HepG2 (cell line): ENCODE results near the gene EHBP1. TPM values are rescaled to one million over a fixed set of nuclear protein-coding genes. Genes with fewer than 3 reads are reported as not detected.

Experiments used
- ATAC-seq: fragments of 200-7000 bp; cut with Tn5 transposase; 3 replicates; pipeline ENCODE4 v1.9.1; 2020; ENCODE audit warnings: mild to moderate bottlenecking, moderate library complexity
- BruUV-seq: library from RNA; stranded (reverse); fragments of 400-500 nt; replicated peaks from 2 replicates; lab custom pipeline; 2021; lab: Mats Ljungman, UMichigan
- CTCF ChIA-PET: fragments of 300-600 bp; formaldehyde crosslinking; extraction: SDS; loops from one replicate; lab custom pipeline; 2021; ENCODE audit warnings: low total read pairs, inconsistent platforms, low intra/inter-chr PET ratio; lab: Yijun Ruan, JAX
- POLR2A ChIA-PET: fragments of 350-600 bp; sonication (Branson Sonifier 250); formaldehyde crosslinking; loops from one replicate; lab custom pipeline; 2020; ENCODE audit warnings: antibody characterized with exemption, inconsistent platforms; lab: Yijun Ruan, JAX
- DNase-seq: peaks from one replicate; pipeline ENCODE4 v3.0.0-alpha.2; 2015; ENCODE audit warnings: low spot score
- FAIRE-seq: peaks from 3 replicates; lab custom pipeline; 2011; peaks lifted over from hg19 to GRCh38; lab: Jason Lieb, UNC
- H2AFZ ChIP-seq: one replicate; pipeline ENCODE4 v1.6.1; 2011; ENCODE audit warnings: low read length, inconsistent platforms
- H3K27ac ChIP-seq: fragments of 300-600 bp; 3 replicates; pipeline ENCODE4 v1.8.0; 2011; ENCODE audit warnings: mixed run types, mild to moderate bottlenecking, mixed read lengths, low read length, inconsistent platforms; ENCODE audit not compliant: insufficient read depth; ENCODE audit errors: extremely low read length
- H3K27me3 ChIP-seq, 2 experiments: fragments of 200-600 bp in 1 of 2; 2 replicates in 1 of 2; 3 replicates in 1 of 2; pipeline versions ENCODE4 v1.6.0 to v1.8.0; 2011; ENCODE audit warnings: low read length in 2 of 2, mild to moderate bottlenecking in 2 of 2, moderate library complexity in 2 of 2, inconsistent platforms in 1 of 2; ENCODE audit not compliant: insufficient read depth in 2 of 2, control insufficient read depth in 1 of 2
- H3K36me3 ChIP-seq, 2 experiments: fragments of 200-600 bp in 1 of 2; replicated peaks in 1 of 2; 2 replicates in 1 of 2; 3 replicates in 1 of 2; pipeline versions ENCODE4 v1.5.1 to v1.8.0; 2011; ENCODE audit warnings: low read length in 2 of 2, inconsistent platforms in 1 of 2; ENCODE audit not compliant: insufficient read depth in 2 of 2, control insufficient read depth in 1 of 2
- H3K4me1 ChIP-seq: 2 replicates; pipeline ENCODE4 v1.5.1; 2012; ENCODE audit warnings: low read length, inconsistent platforms; ENCODE audit not compliant: insufficient read depth
- H3K4me2 ChIP-seq: 2 replicates; pipeline ENCODE4 v1.6.0; 2011; ENCODE audit warnings: low read depth, low read length, inconsistent platforms
- H3K4me3 ChIP-seq, 3 experiments: fragments of 200-600 bp in 1 of 3; sonication (generic), shearing (Covaris generic) in 1 of 3; replicated peaks in 1 of 3; 2 replicates each; pipeline ENCODE4 v1.5.1; 2011 to 2016; ENCODE audit warnings: low read length in 3 of 3, inconsistent platforms in 2 of 3, low read depth in 2 of 3, mild to moderate bottlenecking in 2 of 3, control low read depth in 1 of 3, mixed read lengths in 1 of 3; ENCODE audit not compliant: insufficient read depth in 1 of 3
- H3K79me2 ChIP-seq: one replicate; pipeline ENCODE4 v1.6.1; 2011; ENCODE audit warnings: low read length, inconsistent platforms; ENCODE audit not compliant: insufficient read depth
- H3K9ac ChIP-seq: 2 replicates; pipeline ENCODE4 v1.6.0; 2011; ENCODE audit warnings: mild to moderate bottlenecking, low read depth, low read length, inconsistent platforms; ENCODE audit not compliant: insufficient read depth
- H3K9me3 ChIP-seq: 2 replicates; pipeline ENCODE4 v1.5.1; 2012; ENCODE audit warnings: mild to moderate bottlenecking, low read length
- H4K20me1 ChIP-seq: 2 replicates; pipeline ENCODE4 v1.6.0; 2011; ENCODE audit warnings: inconsistent platforms, mild to moderate bottlenecking, low read length, moderate library complexity; ENCODE audit not compliant: insufficient read depth
- GATAD2A ChIP-seq: IDR thresholded peaks from 2 replicates; pipeline ENCODE4 v1.6.1; 2016
- POLR2AphosphoS2 ChIP-seq: IDR thresholded peaks from 2 replicates; pipeline ENCODE4 v1.6.1; 2011; ENCODE audit warnings: low read depth, low read length, improper control_type of control experiment
- ZNF382 ChIP-seq: sonication (generic); formaldehyde crosslinking; IDR thresholded peaks from 2 replicates; pipeline ENCODE4 v1.5.0; 2020; ENCODE audit warnings: missing genetic modification reagents, mild to moderate bottlenecking, borderline replicate concordance
- ZNF747 ChIP-seq: sonication (generic); formaldehyde crosslinking; IDR thresholded peaks from 2 replicates; pipeline ENCODE4 v1.8.1; 2023; ENCODE audit warnings: missing genetic modification reagents, mild to moderate bottlenecking, borderline replicate concordance
- WGBS: methylation state at CpG from one replicate; pipeline ENCODE4 v1.1.6; 2017; ENCODE audit warnings: low lambda C conversion rate; 5-methylcytosine and 5-hydroxymethylcytosine counted together
- in situ Hi-C: cut with HindIII; loops from 2 replicates; pipeline ENCODE4 v1.10.0; 2017; ENCODE audit warnings: low pct_unique_long_range_greater_than_20kb; ENCODE audit not compliant: extremely low pct_ligation_motif_present
- intact Hi-C: fragments of 100-400 bp; cut with micrococcal nuclease; formaldehyde crosslinking; loops from one replicate; pipeline ENCODE4 v1.10.0; 2022; ENCODE audit not compliant: unreplicated experiment
- polyA plus RNA-seq, 8 experiments: library from polyadenylated mRNA; depleted of rRNA in 3 of 8; stranded (reverse) in 7 of 8; unstranded in 1 of 8; fragments of >200 nt; fragmentation: Illumina TruSeq in 4 of 8; extraction: Trizol in 4 of 8; gene quantifications; 2 replicates each; pipeline versions ENCODE4 v1.2.1 to v1.2.3, GENCODE V29; 2011 to 2016; ENCODE audit warnings: low read depth in 4 of 8, missing spikeins in 1 of 8, mixed read lengths in 1 of 8; ENCODE audit not compliant: insufficient read depth in 1 of 8
- total RNA-seq, 5 experiments: library from RNA; depleted of rRNA; stranded (reverse); fragments of >200 nt; fragmentation: Illumina TruSeq; extraction: Trizol; gene quantifications; 2 replicates each; pipeline ENCODE4 v1.2.3, GENCODE V29; 2016; ENCODE audit warnings: low read depth in 1 of 5
- TF ChIP-seq, protein P1 (sequence below): IDR thresholded peaks from 2 replicates; pipeline ENCODE4 v1.6.1; 2012; ENCODE audit warnings: low read length, improper control_type of control experiment
- TF ChIP-seq, protein P2 (sequence below): sonication (generic); formaldehyde crosslinking; IDR thresholded peaks from 2 replicates; pipeline ENCODE4 v1.4.0; 2020; ENCODE audit warnings: missing genetic modification reagents; ENCODE audit errors: not compliant biosample characterization
- TF ChIP-seq, protein P3 (sequence below): IDR thresholded peaks from 2 replicates; pipeline ENCODE4 v1.4.0; 2020; ENCODE audit warnings: mild to moderate bottlenecking, missing genetic modification reagents

EHBP1 gene
- total and polyA plus RNA-seq, 2 of the 13 experiments (the other 11 are each of a cell fraction or from before 2014, with no cell fraction given), result 93.5 to 146 TPM

DNA sequence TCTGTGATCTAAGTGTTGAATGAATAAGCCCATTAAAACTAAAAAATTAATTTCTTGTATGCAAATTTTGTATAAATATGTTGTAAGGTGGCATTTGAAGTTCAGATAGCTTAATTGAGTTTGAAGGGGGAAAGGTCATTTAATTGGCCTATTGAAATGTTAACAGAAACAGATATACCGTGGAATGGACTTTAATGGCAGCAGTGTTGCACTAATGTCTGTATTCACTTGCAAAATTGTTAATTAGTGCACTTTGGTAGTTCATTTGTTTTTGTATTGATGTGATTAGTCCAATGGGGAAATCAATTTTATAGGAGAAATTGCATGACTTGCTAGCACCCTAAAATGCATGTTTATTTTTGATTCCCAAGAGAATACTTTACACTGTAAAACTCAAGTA lies 303.3 kb downstream of the EHBP1 start:
- no peaks in the 10 kb centered on the region for H3K79me2 ChIP-seq
- no peak overlapping the region for H3K4me3 ChIP-seq
- H3K9ac ChIP-seq, result no peak overlapping the region
- in situ Hi-C loops (no loop called here), intact Hi-C loops (no loop called here)
- ChIA-PET CTCF (no interaction called here), POLR2A (no interaction called here)
- WGBS, result 98% methylated on average over 1 of the region's 1 CpG
- peaks cover 9 to 55% of the 10 kb centered on the region in 2 experiments for H3K36me3 ChIP-seq
- H3K27me3 ChIP-seq, result no peaks in the 10 kb centered on the region
- peaks cover 9% of the 10 kb centered on the region for H3K4me1 ChIP-seq
- no peaks in the 10 kb centered on the region for H3K9me3 ChIP-seq
- no peak for ATAC-seq
- 0 out of 2 replicates have a peak, but pooled peaks cover 4% of the 10 kb centered on the region for H4K20me1 ChIP-seq
- TF ChIP-seq, protein P1, sequence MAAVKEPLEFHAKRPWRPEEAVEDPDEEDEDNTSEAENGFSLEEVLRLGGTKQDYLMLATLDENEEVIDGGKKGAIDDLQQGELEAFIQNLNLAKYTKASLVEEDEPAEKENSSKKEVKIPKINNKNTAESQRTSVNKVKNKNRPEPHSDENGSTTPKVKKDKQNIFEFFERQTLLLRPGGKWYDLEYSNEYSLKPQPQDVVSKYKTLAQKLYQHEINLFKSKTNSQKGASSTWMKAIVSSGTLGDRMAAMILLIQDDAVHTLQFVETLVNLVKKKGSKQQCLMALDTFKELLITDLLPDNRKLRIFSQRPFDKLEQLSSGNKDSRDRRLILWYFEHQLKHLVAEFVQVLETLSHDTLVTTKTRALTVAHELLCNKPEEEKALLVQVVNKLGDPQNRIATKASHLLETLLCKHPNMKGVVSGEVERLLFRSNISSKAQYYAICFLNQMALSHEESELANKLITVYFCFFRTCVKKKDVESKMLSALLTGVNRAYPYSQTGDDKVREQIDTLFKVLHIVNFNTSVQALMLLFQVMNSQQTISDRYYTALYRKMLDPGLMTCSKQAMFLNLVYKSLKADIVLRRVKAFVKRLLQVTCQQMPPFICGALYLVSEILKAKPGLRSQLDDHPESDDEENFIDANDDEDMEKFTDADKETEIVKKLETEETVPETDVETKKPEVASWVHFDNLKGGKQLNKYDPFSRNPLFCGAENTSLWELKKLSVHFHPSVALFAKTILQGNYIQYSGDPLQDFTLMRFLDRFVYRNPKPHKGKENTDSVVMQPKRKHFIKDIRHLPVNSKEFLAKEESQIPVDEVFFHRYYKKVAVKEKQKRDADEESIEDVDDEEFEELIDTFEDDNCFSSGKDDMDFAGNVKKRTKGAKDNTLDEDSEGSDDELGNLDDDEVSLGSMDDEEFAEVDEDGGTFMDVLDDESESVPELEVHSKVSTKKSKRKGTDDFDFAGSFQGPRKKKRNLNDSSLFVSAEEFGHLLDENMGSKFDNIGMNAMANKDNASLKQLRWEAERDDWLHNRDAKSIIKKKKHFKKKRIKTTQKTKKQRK, result no peak
- TF ChIP-seq POLR2AphosphoS2, result peak; percentile 6; the same call in 1 of the 2 replicates
- TF ChIP-seq ZNF382 (CRISPR knock-in tag), result no peak
- TF ChIP-seq ZNF747 (CRISPR knock-in tag), result no peak
- H3K27ac ChIP-seq, result peak overlapping the region; percentile 14
- no peak for DNase-seq
- H3K4me2 ChIP-seq, result no peak overlapping the region
- H2AFZ ChIP-seq, result no peak overlapping the region
- BruUV-seq, result no TSS peak
- FAIRE-seq, result no peak

DNA sequence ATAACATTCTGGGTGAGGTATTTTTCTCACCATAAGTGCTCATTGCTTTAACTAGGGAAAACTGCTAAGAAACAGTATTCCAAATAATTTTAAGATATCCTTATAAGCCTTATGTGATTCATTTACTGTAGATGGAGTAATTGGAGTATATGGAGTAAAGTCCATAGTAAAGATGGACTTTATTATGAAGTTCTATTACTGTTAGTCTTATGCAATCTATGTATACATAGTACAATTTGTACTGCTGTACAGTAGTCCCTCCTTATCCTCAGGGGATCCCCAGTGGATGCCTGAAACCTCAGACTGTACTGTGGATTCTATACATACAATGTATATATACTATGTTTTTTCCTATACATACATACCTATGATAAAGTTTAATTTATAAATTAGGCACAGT lies 304.0 kb downstream of the EHBP1 start:
- Histone ChIP-seq H3K9me3 (no peaks in the 10 kb centered on the region), H3K4me3 (no peak overlapping the region), H3K79me2 (no peaks in the 10 kb centered on the region), H3K27ac (peak overlapping the region; percentile 14), H3K27me3 (no peaks in the 10 kb centered on the region), H2AFZ (no peak overlapping the region), H3K4me1 (peaks cover 9% of the 10 kb centered on the region), H4K20me1 (0 out of 2 replicates have a peak, but pooled peaks cover 4% of the 10 kb centered on the region), H3K36me3 (peaks cover 10 to 55% of the 10 kb centered on the region in 2 experiments), H3K4me2 (no peak overlapping the region), H3K9ac (no peak overlapping the region)
- DNase-seq, result peak; percentile 46
- no peak for FAIRE-seq
- ChIA-PET CTCF (no interaction called here), POLR2A (no interaction called here)
- intact Hi-C loops (no loop called here), in situ Hi-C loops (no loop called here)
- BruUV-seq, result no TSS peak
- ATAC-seq, result peak; percentile 88
- peak; percentile 34; the same call in 1 of the 2 replicates for TF ChIP-seq GATAD2A (CRISPR knock-in tag)
- TF ChIP-seq, protein P2, sequence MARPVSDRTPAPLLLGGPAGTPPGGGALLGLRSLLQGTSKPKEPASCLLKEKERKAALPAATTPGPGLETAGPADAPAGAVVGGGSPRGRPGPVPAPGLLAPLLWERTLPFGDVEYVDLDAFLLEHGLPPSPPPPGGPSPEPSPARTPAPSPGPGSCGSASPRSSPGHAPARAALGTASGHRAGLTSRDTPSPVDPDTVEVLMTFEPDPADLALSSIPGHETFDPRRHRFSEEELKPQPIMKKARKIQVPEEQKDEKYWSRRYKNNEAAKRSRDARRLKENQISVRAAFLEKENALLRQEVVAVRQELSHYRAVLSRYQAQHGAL (CRISPR knock-in tag), result no peak
- TF ChIP-seq, protein P3, sequence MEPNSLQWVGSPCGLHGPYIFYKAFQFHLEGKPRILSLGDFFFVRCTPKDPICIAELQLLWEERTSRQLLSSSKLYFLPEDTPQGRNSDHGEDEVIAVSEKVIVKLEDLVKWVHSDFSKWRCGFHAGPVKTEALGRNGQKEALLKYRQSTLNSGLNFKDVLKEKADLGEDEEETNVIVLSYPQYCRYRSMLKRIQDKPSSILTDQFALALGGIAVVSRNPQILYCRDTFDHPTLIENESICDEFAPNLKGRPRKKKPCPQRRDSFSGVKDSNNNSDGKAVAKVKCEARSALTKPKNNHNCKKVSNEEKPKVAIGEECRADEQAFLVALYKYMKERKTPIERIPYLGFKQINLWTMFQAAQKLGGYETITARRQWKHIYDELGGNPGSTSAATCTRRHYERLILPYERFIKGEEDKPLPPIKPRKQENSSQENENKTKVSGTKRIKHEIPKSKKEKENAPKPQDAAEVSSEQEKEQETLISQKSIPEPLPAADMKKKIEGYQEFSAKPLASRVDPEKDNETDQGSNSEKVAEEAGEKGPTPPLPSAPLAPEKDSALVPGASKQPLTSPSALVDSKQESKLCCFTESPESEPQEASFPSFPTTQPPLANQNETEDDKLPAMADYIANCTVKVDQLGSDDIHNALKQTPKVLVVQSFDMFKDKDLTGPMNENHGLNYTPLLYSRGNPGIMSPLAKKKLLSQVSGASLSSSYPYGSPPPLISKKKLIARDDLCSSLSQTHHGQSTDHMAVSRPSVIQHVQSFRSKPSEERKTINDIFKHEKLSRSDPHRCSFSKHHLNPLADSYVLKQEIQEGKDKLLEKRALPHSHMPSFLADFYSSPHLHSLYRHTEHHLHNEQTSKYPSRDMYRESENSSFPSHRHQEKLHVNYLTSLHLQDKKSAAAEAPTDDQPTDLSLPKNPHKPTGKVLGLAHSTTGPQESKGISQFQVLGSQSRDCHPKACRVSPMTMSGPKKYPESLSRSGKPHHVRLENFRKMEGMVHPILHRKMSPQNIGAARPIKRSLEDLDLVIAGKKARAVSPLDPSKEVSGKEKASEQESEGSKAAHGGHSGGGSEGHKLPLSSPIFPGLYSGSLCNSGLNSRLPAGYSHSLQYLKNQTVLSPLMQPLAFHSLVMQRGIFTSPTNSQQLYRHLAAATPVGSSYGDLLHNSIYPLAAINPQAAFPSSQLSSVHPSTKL (CRISPR knock-in tag), result peak; percentile 28; the same call in 1 of the 2 replicates
